ENCODE measurements around the gene TSPAN5.

Gene TSPAN5

GRCh38 chr4:98662055-98662453 lies 3.6 kb upstream of the TSPAN5 start:
- TF ChIP-seq CSRNP3 (CRISPR knock-in tag; IDR thresholded peaks at IDR 0.05) = no peak
- no peak for TF ChIP-seq TSHZ2 (CRISPR knock-in tag; IDR thresholded peaks at IDR 0.05)
- TF ChIP-seq TCF4 (CRISPR knock-in tag; IDR thresholded peaks at IDR 0.05; ENCODE audit: borderline replicate concordance) = no peak
- TF ChIP-seq POU6F1 (CRISPR knock-in tag; IDR thresholded peaks at IDR 0.05; ENCODE audit: borderline replicate concordance, low read depth) = no peak
- TF ChIP-seq ZFP3 (CRISPR knock-in tag; IDR thresholded peaks at IDR 0.05) = no peak
- no peak for TF ChIP-seq ARNTL (CRISPR knock-in tag; IDR thresholded peaks at IDR 0.05; ENCODE audit: borderline replicate concordance, low read depth)
- TF ChIP-seq ISL1 (CRISPR knock-in tag; IDR thresholded peaks at IDR 0.05) = no peak
- TF ChIP-seq ZC3H10 (CRISPR knock-in tag; IDR thresholded peaks at IDR 0.05) = no peak
- TF ChIP-seq OSR1 (CRISPR knock-in tag; IDR thresholded peaks at IDR 0.05) = no peak
- no peak for TF ChIP-seq TOX (CRISPR knock-in tag; IDR thresholded peaks at IDR 0.05; ENCODE audit: borderline replicate concordance)
- ATAC-seq = no peak

GRCh38 chr4:98661371-98662054 lies 3.1 kb upstream of the TSPAN5 start:
- ATAC-seq = no peak
- TF ChIP-seq OSR1 (CRISPR knock-in tag; IDR thresholded peaks at IDR 0.05) (no peak), CSDC2 (CRISPR knock-in tag; IDR thresholded peaks at IDR 0.05) (no peak), ZNF70 (CRISPR knock-in tag; IDR thresholded peaks at IDR 0.05) (no peak), ZFP30 (CRISPR knock-in tag; IDR thresholded peaks at IDR 0.05) (no peak), TOX (CRISPR knock-in tag; IDR thresholded peaks at IDR 0.05; ENCODE audit: borderline replicate concordance) (no peak), PATZ1 (CRISPR knock-in tag; IDR thresholded peaks at IDR 0.05; ENCODE audit: borderline replicate concordance) (no peak), PPARA (CRISPR knock-in tag; IDR thresholded peaks at IDR 0.05; ENCODE audit: borderline replicate concordance) (no peak), ARNTL (CRISPR knock-in tag; IDR thresholded peaks at IDR 0.05; ENCODE audit: borderline replicate concordance, low read depth) (no peak), RARB (CRISPR knock-in tag; IDR thresholded peaks at IDR 0.05) (no peak), ZC3H10 (CRISPR knock-in tag; IDR thresholded peaks at IDR 0.05) (no peak), ESRRG (CRISPR knock-in tag; IDR thresholded peaks at IDR 0.05) (no peak), SNAI2 (CRISPR knock-in tag; IDR thresholded peaks at IDR 0.05) (no peak), ZNF565 (CRISPR knock-in tag; conservative IDR thresholded peaks at IDR 0.05; ENCODE audit: low read depth) (no peak), ZFP3 (CRISPR knock-in tag; IDR thresholded peaks at IDR 0.05) (no peak), POU6F1 (CRISPR knock-in tag; IDR thresholded peaks at IDR 0.05; ENCODE audit: borderline replicate concordance, low read depth) (no peak), CSRNP3 (CRISPR knock-in tag; IDR thresholded peaks at IDR 0.05) (no peak), ISL1 (CRISPR knock-in tag; IDR thresholded peaks at IDR 0.05) (no peak), TSHZ2 (CRISPR knock-in tag; IDR thresholded peaks at IDR 0.05) (no peak), BACH2 (CRISPR knock-in tag; IDR thresholded peaks at IDR 0.05; ENCODE audit: borderline replicate concordance) (no peak), TCF4 (CRISPR knock-in tag; IDR thresholded peaks at IDR 0.05; ENCODE audit: borderline replicate concordance) (no peak)

Measured in SK-N-SH treated with all-trans-retinoic acid at 6 μM for 48 hours (cell line).